Right lung (tissue), 5 donors: ENCODE results near the gene VOPP1. TPM values are rescaled to one million over a fixed set of nuclear protein-coding genes. Genes with fewer than 3 reads are reported as not detected.

Experiments
- DNase-seq, 2 donors: peaks; one replicate each; pipeline ENCODE4 v3.0.0-alpha.2; 2013
- polyA plus RNA-seq, 5 donors: library from polyadenylated mRNA; unstranded; fragments of 120-200 nt; gene quantifications; one replicate each; pipeline versions ENCODE4 v1.2.1 to v1.2.3, GENCODE V29; 2013; ENCODE audit warnings: inconsistent platforms in 1 of 5, low replicate concordance in 1 of 5; ENCODE audit not compliant: insufficient read length in 5 of 5, insufficient read depth in 1 of 5

VOPP1 gene
- polyA plus RNA-seq, 5 donors = 35.0 to 38.8 (median 36.8) TPM

DNA sequence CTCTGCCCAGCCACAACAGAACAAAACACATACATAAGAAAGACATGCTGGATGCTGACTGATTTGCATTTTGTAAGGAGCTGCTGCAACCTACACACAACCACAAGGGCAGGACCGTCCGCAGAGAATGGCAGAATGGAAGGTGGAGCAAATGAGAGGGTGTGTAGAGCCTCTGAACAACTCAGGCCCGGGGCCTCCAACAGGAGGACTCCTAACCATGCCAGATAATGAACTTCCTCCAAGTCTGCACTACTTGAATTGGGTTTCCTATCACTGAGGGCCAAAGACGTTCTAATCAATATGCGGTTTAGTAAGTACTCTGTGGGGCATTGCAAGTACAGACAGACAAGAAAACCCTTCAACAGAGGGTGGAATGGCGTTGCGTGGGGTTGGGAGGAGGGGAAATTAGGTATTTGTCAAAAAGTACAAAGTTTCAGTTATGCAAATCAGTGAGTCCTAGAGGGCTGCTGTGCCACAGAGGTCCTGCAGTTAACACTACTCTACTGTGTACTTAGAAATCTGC is 14.6 kb downstream of the VOPP1 start:
- no peak for DNase-seq

DNA sequence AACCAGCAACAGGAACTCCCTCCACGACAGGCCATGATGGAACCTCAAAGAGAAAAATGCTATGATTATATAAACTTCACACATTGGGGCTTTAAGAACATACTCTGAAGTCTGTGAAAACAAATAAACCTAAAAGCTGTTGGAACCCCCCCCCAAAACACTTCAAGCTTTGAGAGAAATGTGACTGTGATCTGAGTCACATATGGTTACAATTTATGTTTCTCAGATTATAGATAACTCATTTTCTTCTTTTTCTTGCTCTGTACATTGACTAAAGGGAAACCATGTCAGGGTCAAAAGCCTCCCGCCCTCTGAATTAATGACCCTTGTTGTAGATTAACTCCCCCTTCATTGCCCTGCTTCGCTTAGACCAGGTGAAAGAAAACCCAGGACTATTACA is 15.8 kb downstream of the VOPP1 start:
- no peak for DNase-seq

DNA sequence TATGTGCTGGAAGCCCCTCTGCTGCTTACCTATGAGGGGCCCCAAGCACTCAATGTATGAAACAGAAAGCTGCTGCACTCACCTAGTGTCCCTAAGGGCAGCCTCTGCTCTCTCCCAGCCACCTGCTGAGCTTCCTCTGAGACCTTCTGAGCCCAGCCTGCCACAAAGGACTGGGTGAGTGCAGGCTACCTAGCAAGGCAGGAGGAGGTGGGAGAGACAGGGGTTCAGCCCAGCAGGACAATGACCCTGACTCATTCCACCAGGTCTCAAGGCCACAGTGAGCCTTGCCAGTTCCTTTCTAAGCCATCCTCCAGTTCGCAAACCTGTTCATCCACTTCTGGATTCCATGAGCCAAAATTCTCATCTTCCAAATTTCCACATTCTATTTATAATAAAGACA is 16.3 kb downstream of the VOPP1 start:
- no peak for DNase-seq

DNA sequence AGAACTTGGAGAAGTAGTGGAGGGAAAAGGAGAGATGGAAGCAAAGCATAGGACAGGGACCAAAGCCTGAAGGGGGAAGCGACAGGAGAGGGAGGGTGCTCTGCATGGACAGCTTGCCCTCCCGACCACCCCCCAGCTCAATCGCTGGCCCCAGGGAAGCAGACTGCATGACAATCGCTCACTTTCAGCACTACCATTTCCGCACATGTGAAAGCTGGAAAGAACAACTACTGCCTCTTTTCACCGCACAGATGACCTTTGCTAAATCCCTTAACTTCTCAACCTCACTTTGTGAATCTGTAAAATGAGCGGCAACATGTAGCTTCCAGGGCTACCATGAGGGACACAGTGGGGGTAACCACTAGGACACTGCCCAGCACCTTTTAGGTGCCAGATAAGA is 17.1 kb downstream of the VOPP1 start:
- DNase-seq = no peak

DNA sequence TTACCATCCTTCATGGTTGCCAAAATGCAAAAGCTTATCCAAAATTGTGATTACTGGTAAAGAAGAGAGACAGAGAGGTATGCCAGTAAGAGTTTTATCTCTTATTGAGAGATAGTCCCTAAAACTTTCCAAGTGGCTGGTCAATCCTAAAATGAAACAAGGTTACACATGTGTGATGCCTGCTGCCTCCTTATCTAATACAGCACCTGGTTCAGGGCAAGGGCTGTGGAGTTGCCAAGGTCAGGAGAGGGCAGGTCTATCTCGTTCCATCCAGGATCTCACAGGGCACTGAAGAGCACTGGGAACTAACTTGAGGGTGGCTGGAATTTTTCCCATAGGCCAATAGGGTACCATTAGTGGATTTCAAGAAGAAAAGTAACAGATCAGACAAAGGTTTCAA is 18.3 kb downstream of the VOPP1 start:
- no peak for DNase-seq

DNA sequence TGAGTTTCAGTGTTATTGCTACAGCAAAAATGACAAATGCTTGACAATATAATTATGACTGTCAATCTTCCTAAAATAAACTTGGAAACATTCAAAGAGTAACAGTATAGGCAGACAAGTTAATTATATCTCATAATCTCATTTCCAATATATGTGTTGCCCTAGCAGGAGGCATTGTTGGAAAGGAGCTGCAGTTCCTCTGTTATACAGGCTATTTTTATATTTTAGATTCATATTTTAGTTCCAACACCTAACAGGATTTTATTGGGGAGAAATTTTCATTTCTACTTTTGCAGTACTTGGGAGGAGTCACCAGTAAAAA is 19.3 kb downstream of the VOPP1 start:
- DNase-seq = no peak

DNA sequence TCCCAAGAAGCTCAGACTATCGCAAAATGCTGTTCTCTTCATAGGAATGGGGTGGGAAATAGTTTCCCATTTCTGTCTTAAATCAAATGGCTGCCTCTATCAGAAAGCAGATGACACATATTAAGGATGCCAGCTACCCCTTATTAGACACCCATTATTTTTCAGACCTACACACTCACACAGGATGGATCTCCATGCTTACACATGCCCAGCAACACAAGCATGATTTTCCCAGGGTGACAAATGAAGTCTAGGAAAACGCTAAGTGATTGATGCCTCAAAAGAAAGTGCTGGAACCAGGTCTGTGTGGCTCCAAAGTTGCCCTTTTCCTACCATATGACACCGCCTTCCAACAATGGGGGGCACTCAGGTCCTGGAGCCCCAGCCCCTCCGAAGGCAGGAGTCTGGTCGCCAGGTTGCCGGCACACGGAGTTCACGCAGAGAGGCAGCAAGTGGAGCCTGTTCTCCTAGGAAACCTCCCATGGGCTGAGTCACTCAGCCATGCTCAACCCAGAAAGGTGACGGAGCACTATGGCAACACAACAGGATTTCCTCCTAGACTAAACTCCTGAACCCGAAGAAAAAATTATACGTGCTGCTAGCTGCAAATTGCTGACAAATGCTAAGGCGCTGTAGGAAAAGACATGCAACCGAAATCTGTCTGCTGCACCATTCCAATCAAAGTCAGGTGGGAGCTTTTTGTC is 19.8 kb downstream of the VOPP1 start:
- DNase-seq = peak in 1 of 2 donors; percentile 24

DNA sequence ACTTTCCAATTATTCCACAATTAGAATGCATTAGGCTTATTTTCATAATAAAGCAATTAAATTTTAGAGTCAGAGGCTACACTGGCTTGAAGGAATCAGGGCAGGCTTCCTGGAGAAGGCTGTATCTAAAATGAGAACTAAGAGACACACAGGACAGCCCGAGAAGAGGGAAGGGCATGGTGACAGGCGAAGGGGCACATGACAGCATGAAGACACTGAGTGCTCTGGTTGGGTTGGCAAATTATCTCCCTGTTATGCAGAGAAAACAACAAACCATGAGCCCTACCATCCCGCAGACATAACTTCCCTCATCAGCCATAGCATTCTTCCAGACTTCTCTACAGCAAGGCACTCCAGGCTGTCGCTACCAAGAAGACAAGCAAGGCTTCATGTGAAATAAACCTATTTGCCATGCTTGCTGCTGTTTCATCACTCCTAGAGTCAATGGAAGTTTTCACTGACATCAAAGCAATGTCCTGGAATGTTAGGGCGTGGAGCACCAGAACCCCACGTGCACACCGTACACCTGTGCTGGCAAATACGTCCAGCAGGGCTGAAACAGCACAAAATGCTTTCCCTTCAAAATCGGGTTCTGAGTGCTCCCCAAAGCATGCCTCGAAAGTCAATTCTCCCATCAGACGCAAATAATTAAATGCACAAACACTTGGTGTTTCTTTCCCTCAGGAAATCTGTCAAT is 21.3 kb downstream of the VOPP1 start:
- DNase-seq = no peak

DNA sequence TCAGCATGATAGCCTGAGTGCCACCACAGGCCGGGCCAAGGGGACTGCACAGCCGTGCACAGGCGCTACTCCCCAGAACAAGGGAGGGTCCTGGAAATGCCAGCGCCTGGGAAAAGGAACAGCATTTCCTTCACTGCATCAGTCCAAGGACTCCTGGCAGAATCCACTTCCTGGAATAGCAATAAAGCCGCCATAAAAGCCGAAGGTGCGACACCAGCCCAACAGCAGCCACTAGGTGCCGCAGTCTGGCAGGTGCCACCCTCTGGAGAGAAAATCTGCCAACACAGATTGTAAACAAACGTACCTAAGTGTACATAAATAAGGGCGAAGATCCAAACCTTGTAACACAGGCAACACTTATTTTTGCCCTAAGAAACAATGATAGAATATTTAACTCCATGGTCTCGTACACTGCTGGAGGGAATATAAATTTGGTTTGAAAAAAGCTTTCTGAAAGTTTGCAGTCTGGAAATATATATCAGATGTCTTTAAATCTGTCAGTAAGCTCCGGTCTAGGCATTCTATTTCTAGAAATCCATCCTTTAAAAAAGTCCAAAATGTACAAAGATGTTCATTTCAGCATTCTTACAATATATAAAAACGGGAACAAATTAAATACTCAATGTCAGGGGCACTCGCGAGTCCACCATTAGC is 22.2 kb downstream of the VOPP1 start:
- no peak for DNase-seq

DNA sequence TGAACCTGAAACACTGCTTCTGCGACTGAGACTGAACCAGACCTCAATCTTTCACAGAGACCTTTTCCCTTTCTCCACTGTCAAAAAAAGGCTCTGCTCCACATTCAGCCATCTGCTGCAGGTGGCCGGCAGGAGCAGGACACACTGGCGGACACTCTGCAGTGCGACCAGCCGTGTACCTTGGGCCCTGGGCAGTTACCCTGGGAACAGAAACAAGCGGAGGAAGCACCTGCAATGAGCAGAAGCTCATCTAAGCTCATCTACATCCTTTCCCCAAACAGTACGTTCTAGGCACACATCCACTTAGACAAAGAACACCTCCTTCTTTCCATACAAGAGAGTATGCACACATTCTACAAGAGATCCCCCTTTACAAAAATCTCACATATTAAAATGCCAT is 22.8 kb downstream of the VOPP1 start:
- no peak for DNase-seq

DNA sequence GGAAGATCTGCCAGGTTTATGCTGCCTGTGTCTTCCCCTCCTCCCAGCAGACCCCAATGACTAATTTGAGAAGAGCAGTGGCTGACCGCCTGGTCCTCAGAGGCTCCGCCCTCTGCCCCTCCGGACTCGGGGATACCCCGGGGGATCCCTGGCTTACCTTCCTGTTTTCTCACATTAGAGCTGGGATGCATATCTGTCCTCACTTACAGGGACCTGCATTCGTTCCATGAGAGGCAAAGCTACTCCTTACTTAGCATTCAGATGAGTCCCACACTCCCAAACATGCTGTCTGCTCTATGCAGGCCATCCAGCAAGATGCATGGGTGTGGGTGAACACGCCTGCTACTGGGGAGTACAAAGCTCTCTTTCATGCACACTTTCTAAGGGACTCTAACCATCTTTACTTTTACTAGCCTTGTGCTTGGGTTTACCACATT is 24.0 kb downstream of the VOPP1 start:
- no peak for DNase-seq

DNA sequence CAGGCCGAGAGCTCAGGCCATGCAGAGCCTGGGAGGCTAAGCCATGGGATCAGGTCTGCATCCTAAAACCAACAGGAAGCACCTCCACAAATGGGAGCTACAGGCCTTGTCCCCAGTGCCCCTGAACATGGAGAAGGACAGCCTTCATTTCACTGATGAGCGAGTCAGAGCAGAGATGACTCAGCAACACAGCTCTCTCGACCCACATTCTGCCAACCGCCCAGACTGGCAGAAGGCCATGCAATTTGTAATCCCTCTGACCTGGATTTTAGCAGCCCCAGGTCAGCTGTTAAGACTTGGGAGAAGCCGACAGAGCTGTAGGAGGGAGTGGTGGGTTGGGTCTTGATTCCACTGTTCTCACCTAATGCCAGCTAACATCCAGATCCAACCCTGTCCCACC is 25.5 kb downstream of the VOPP1 start:
- no peak for DNase-seq

DNA sequence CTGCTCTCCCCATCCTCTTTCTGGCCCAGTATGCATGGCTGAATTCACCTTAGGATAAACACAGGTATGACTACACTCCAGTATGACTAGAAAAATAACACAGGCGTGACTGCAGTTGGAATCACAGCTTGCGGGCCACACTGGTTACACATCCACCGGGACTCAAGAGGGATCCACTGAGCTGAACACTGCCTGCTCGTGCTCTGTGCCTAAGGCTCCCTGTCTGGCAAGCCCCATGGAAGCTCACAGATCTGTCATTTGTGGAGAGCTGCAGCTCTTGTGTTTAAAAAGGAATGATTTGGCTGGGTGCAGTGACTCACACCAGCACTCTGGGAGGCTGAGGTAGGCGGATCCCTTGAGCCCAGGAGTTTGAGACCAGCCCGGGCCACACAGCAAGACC is 26.8 kb downstream of the VOPP1 start:
- DNase-seq = no peak

DNA sequence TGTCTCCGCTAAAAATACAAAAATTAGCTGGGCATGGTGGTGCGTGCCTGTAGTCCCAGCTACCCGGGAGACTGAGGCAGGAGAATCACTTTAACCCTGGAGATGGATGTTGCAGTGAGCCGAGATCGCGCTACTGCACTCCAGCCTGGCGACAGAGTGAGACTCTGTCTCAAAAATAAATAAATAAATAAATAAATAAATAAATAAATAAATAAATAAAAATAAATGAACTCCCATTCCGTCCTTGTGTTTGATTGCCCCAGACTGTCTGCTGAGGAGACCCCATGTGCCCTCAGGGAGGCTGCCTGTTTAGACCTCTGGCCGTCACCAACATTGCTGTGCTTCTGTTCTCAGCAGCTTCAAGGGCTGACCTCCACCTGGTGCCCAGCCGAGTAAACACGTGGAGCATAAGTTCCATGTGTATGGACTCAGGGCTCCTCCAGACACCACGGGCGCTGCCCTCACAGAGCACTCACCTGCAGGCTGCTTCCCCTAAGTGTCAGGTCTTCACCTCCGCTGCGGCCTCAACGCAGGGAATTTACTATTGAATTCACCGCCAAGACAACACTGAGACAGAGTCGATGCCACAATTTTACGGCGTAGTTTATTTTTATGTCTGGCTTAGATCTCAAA is 32.0 kb downstream of the VOPP1 start:
- DNase-seq = no peak

DNA sequence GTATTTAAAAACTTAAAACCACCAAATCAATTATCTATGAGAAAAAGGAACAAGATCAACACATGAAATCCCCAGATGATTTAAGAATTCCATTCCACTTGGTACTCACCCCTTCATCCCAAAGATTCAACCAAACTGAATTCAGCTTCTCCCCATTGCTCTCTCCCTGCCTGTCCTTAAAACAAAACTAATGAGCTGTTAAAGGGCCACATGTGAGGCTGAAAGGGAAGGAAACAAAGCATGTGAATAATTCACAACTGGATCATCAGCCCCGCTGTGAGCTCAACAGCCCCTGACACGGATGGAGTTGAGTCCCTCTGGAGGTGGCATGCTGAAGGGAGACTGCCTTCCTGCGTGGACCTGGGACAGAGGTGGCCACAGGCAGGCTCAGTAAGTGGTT is 32.9 kb downstream of the VOPP1 start:
- DNase-seq = no peak

DNA sequence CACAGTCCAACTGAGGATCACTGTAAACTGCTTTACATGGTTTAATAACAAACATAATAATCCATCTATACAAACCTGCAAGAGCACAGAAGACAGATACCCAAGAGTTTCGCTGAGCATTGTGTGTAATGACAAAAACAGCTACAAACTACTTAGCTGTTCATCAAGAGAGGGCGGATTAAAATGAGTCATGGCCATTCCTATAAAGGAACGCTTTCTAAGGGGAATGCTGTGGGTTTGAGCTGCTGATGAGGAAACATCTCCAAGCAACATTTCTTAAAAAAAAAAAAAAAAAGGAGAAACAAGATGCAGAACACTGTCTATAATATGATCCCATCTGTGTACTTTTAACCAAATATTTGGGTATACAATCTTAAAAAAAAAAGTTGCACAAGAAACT is 33.8 kb downstream of the VOPP1 start:
- DNase-seq = no peak

DNA sequence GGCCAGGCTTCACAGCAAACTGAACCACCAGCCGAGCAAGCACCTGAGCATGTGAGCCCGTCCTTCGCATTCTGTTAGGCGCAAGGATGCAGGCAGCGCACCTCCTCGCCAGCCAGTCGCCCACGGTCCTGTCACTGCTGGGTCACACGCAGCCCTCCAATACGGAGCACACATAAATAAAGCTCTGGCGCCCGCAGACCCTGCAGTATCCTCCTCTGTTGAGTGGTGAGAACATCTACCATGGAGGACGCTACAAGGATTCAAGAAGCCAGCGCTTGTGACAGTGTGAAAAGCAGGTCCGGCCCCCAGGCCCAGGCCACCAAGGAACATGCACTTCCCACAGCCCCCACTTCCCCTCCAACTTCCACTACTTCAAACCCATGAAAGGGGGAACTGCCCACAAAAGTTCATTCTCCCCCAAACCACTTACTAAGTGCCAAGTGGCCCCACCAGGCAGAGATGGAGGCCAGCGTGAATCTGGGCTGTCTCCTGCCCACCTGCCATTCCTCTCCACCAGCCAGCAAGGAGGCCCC is 34.8 kb downstream of the VOPP1 start:
- no peak for DNase-seq

DNA sequence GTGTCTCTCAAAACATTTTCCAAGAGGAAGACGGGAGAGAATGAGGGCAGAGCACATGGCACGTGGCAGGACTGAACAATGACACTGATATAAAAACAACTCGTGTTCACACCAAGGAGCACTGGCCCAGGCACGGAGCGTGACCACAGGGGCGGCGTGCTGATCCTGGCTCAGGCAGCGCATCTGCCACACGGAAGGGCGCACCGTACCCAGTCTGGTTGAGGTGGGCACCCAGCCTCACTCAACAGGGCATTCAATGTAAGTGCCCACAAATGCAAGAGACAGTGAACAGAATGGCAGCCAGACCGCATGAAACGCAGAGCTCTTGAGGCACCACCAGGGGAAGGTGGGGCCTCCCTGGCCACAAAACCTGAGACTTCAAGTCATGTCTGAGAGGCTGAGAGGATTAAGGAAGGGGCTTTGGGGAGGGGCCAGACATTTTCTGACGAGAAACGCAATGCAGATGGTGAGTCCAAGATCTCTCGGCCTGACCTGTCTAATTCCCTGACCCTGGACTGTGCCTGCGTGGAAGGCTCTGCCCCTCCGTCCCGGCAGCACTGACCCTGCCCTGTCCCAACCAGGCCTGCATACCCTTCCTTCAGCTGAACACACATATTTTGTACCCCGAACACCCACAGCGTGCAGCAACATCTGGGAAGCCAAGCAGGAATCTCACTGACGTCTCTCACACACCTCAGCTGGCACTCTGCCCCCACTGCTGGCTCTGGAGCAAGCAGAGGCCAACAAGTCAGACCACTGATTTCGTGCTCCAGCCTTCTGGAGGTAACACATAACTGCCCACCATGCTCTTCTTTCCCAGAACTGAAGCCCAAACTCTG is 35.5 kb downstream of the VOPP1 start:
- no peak for DNase-seq

DNA sequence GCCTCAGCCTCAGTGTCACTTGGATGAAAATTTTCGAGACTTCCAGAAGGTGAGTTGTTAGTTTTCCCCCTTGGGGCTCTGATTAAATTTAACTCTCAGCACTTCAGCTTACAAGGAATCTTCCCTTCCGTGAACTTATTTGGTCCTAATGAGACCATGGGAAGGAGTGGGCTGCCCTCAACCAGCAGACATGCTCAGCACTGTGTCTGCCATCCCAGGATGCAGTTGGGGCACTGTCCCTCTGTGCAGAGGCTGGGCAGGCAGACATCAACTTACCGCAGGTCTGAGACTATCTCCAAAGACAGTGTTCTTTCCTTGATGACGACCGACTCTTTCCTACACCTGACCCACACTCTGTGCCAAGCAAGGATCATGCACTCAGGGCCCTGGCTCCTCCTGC is 36.7 kb downstream of the VOPP1 start:
- DNase-seq = no peak

DNA sequence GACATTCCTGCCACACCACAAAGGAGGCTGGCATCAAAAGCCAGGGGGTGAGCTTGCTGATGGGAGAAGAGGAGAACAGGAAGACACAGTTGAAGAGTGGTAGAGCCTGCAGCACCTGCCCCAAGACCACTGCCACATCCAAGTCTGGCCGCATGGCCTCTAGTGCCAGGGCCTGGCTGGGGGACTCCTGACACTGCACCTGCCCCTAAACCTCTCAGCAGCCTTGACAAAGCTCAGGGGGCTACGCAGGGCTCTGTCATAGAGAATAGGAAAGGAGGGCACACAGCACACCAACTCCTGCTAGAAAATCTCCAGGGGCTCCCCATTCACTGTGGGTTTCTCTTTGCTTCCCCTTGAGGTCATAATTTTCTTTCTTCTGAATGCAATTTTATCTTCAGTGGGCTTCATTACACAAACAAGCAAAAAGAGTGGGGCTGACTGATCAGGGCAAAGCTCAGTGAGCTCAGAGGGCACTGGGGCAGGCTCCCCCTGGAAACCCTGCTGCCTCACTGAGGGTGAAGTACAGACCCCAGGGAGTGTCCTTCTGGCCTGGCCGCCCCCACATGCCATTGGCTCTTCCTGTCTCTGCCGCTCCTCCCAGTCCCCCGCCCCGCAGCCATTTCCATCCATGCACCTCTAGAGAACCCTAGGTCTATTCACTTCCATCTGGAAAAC is 37.2 kb downstream of the VOPP1 start:
- no peak for DNase-seq
